ENCODE measurements around the gene FLAD1.

FLAD1 gene

GRCh38 chr1:155018617-155019348 is 35.6 kb downstream of the FLAD1 start:
- Mint-ChIP-seq H3K4me3 (no peak overlapping the region), H3K9me3 (ENCODE audit: low read depth) (no peaks in the 10 kb centered on the region), H3K36me3 (no peaks in the 10 kb centered on the region), H3K4me1 (ENCODE audit: low read depth) (peaks cover 32% of the 10 kb centered on the region), H3K27ac (no peak overlapping the region), H3K27me3 (peaks cover 1% of the 10 kb centered on the region)

GRCh38 chr1:155019377-155020245 is 36.5 kb downstream of the FLAD1 start:
- Mint-ChIP-seq H3K27ac (no peak overlapping the region), H3K36me3 (no peaks in the 10 kb centered on the region), H3K4me1 (ENCODE audit: low read depth) (peaks cover 24% of the 10 kb centered on the region), H3K4me3 (no peak overlapping the region), H3K27me3 (peaks cover 1% of the 10 kb centered on the region), H3K9me3 (ENCODE audit: low read depth) (no peaks in the 10 kb centered on the region)

- H3K36me3 Mint-ChIP-seq = no peaks in the 10 kb centered on the region
- no peak overlapping the region for H3K4me3 Mint-ChIP-seq
- H3K27me3 Mint-ChIP-seq = peaks cover 1% of the 10 kb centered on the region
- peaks cover 6% of the 10 kb centered on the region for H3K4me1 Mint-ChIP-seq (ENCODE audit: low read depth)
- H3K27ac Mint-ChIP-seq = no peak overlapping the region
- H3K9me3 Mint-ChIP-seq (ENCODE audit: low read depth) = no peaks in the 10 kb centered on the region
Observed at GRCh38 chr1:155022136-155022926, 39.2 kb downstream of the FLAD1 start.

- Mint-ChIP-seq H3K4me3 (no peak overlapping the region), H3K27me3 (peaks cover 1% of the 10 kb centered on the region), H3K27ac (no peak overlapping the region), H3K4me1 (ENCODE audit: low read depth) (peaks cover 3% of the 10 kb centered on the region), H3K36me3 (no peaks in the 10 kb centered on the region), H3K9me3 (ENCODE audit: low read depth) (no peaks in the 10 kb centered on the region)
Observed at GRCh38 chr1:155022927-155023236, 39.7 kb downstream of the FLAD1 start.

GRCh38 chr1:155023627-155024026 is 40.5 kb downstream of the FLAD1 start:
- H3K4me1 Mint-ChIP-seq (ENCODE audit: low read depth) = no peaks in the 10 kb centered on the region
- H3K36me3 Mint-ChIP-seq = no peaks in the 10 kb centered on the region
- no peaks in the 10 kb centered on the region for H3K9me3 Mint-ChIP-seq (ENCODE audit: low read depth)
- H3K27me3 Mint-ChIP-seq = peaks cover 1% of the 10 kb centered on the region
- no peak overlapping the region for H3K4me3 Mint-ChIP-seq
- no peak overlapping the region for H3K27ac Mint-ChIP-seq

- Mint-ChIP-seq H3K27me3 (peaks cover 1% of the 10 kb centered on the region), H3K4me1 (ENCODE audit: low read depth) (no peaks in the 10 kb centered on the region), H3K4me3 (no peak overlapping the region), H3K36me3 (no peaks in the 10 kb centered on the region), H3K9me3 (ENCODE audit: low read depth) (no peaks in the 10 kb centered on the region), H3K27ac (no peak overlapping the region)
Observed at GRCh38 chr1:155024315-155024714, 41.2 kb downstream of the FLAD1 start.

GRCh38 chr1:155026154-155026553 is 43.0 kb downstream of the FLAD1 start:
- no peaks in the 10 kb centered on the region for H3K36me3 Mint-ChIP-seq
- H3K4me1 Mint-ChIP-seq (ENCODE audit: low read depth) = no peaks in the 10 kb centered on the region
- H3K4me3 Mint-ChIP-seq = no peak overlapping the region
- no peaks in the 10 kb centered on the region for H3K9me3 Mint-ChIP-seq (ENCODE audit: low read depth)
- H3K27me3 Mint-ChIP-seq = peaks cover 1% of the 10 kb centered on the region
- no peak overlapping the region for H3K27ac Mint-ChIP-seq

- Mint-ChIP-seq H3K4me3 (no peak overlapping the region), H3K9me3 (ENCODE audit: low read depth) (no peaks in the 10 kb centered on the region), H3K27ac (no peak overlapping the region), H3K4me1 (ENCODE audit: low read depth) (no peaks in the 10 kb centered on the region), H3K27me3 (peaks cover 1% of the 10 kb centered on the region), H3K36me3 (no peaks in the 10 kb centered on the region)
Observed at GRCh38 chr1:155026588-155026987, 43.4 kb downstream of the FLAD1 start.

- no peaks in the 10 kb centered on the region for H3K4me1 Mint-ChIP-seq (ENCODE audit: low read depth)
- H3K9me3 Mint-ChIP-seq (ENCODE audit: low read depth) = no peaks in the 10 kb centered on the region
- H3K36me3 Mint-ChIP-seq = no peaks in the 10 kb centered on the region
- H3K27me3 Mint-ChIP-seq = no peaks in the 10 kb centered on the region
- H3K27ac Mint-ChIP-seq = no peak overlapping the region
- H3K4me3 Mint-ChIP-seq = no peak overlapping the region
Observed at GRCh38 chr1:155029513-155030242, 46.5 kb downstream of the FLAD1 start.

GRCh38 chr1:155030243-155030795 is 47.2 kb downstream of the FLAD1 start:
- H3K9me3 Mint-ChIP-seq (ENCODE audit: low read depth) = no peaks in the 10 kb centered on the region
- no peaks in the 10 kb centered on the region for H3K27me3 Mint-ChIP-seq
- no peaks in the 10 kb centered on the region for H3K4me1 Mint-ChIP-seq (ENCODE audit: low read depth)
- H3K36me3 Mint-ChIP-seq = no peaks in the 10 kb centered on the region
- no peak overlapping the region for H3K4me3 Mint-ChIP-seq
- H3K27ac Mint-ChIP-seq = no peak overlapping the region

GRCh38 chr1:155030899-155031298 is 47.8 kb downstream of the FLAD1 start:
- Mint-ChIP-seq H3K27ac (no peak overlapping the region), H3K4me1 (ENCODE audit: low read depth) (no peaks in the 10 kb centered on the region), H3K36me3 (no peaks in the 10 kb centered on the region), H3K27me3 (no peaks in the 10 kb centered on the region), H3K4me3 (no peak overlapping the region), H3K9me3 (ENCODE audit: low read depth) (no peaks in the 10 kb centered on the region)

- no peak overlapping the region for H3K27ac Mint-ChIP-seq
- no peaks in the 10 kb centered on the region for H3K27me3 Mint-ChIP-seq
- H3K4me1 Mint-ChIP-seq (ENCODE audit: low read depth) = no peaks in the 10 kb centered on the region
- no peak overlapping the region for H3K4me3 Mint-ChIP-seq
- H3K9me3 Mint-ChIP-seq (ENCODE audit: low read depth) = no peaks in the 10 kb centered on the region
- no peaks in the 10 kb centered on the region for H3K36me3 Mint-ChIP-seq
Observed at GRCh38 chr1:155032886-155033285, 49.7 kb downstream of the FLAD1 start.

GRCh38 chr1:155033524-155033923 is 50.4 kb downstream of the FLAD1 start, which contains the start of the genes DCST1 and DCST2:
Gene DCST1, plus strand, starts transcription at chr1:155033824. Its CDS starts 213 bp downstream, at chr1:155034037.
Gene DCST2, minus strand, starts transcription at chr1:155033781. Its CDS starts 80 bp downstream, at chr1:155033701.
- Mint-ChIP-seq H3K27me3 (no peaks in the 10 kb centered on the region), H3K4me1 (ENCODE audit: low read depth) (no peaks in the 10 kb centered on the region), H3K4me3 (no peak within 1 kb of the TSS), H3K9me3 (ENCODE audit: low read depth) (no peaks in the 10 kb centered on the region), H3K36me3 (no peaks in the 10 kb centered on the region), H3K27ac (no peak within 1 kb of the TSS)

All from activated naive CD8-positive, alpha-beta T cell (primary cell).